Amniotic epithelial cell (primary cell): ENCODE results near the gene KRTAP20-1.

ENCODE experiments used
- DNase-seq: peaks from one replicate; pipeline ENCODE4 v3.0.0-alpha.2; 2010; ENCODE audit warnings: low read depth

The KRTAP20-1 gene

GRCh38 chr21:30646904-30647414 lies 30.7 kb downstream of the KRTAP20-1 start:
- DNase-seq, result no peak

GRCh38 chr21:30652891-30653290 lies 36.7 kb downstream of the KRTAP20-1 start:
- no peak for DNase-seq
